CD4-positive, alpha-beta T cell treated with Interferon alpha-2 for 1 hour (primary cell): ENCODE data around the gene RAPH1.
"Not testable (repeated sequence)": the region's sequence is repeated elsewhere in the genome, so short reads cannot be mapped to it uniquely, and the experiment has no call there.

Experiments used
- DNase-seq, 2 donors: peaks; one replicate each; pipeline ENCODE4 v3.0.0-alpha.2; 2020 to 2022

RAPH1 gene

GRCh38 chr2:203480623-203481022 is 54.5 kb downstream of the RAPH1 start:
- no peak for DNase-seq

- no peak for DNase-seq
Measured at GRCh38 chr2:203476881-203477280, 58.2 kb downstream of the RAPH1 start.

DNA sequence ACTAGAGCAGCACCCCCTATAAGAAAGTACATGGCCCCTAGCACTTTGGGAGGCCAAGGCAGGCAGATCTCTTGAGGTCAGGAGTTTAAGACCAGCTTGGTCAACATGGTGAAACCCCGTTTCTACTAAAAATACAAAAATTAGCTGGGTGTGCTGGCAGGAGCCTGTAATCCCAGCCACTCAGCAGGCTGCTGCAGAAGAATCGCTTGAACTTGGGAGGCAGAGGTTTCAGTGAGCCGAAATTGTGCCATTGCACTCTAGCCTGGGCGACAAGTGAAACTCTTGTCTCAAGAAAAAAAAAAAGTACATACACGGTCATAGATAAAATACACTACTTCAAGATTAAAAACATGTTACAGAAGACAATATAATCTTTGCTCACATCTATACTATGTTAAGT is 63.8 kb downstream of the RAPH1 start:
- no peak for DNase-seq

GRCh38 chr2:203470371-203470770 is 64.7 kb downstream of the RAPH1 start:
- DNase-seq: no peak

DNA sequence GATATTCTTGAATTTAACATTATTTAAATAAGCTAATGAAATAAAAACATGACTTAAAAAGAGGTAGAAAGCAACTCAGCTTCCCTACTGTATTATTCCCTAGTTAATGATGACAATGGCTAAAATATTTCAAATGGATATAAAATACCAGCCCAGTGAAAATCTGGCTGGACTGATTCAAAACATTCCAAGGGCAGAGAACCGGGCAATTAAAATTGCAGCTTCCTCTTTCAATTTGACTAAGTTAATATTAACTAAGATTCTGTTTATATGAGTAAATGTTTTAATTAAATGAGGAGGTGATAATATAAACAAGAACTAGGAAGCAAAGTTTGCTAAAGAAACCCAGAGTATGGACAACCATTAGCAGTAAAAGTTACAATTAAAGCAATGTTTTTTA is 65.6 kb downstream of the RAPH1 start:
- DNase-seq: no peak

- DNase-seq: no peak
Measured at GRCh38 chr2:203463266-203463678, 71.8 kb downstream of the RAPH1 start.

GRCh38 chr2:203462308-203462707 is 72.8 kb downstream of the RAPH1 start:
- DNase-seq: no peak

DNA sequence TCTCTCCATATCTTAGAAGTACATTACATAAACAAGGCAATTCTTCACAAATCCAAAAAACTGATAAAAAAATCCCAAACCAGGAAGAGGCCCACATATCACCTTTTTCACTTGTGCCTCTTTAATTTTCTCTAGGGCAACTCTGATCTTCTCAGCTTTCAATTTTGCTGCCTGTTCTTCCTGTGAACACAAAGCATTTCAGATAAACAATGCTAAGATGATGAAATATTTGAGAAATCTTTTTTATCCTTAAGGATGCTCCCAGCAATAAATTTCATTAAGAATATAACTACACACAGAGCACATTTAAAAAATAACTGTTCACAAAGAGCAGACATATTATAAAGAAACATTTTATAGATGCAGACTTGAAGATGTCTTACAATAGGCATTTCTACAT is 73.4 kb downstream of the RAPH1 start:
- no peak for DNase-seq

- no peak for DNase-seq
Measured at GRCh38 chr2:203455209-203455608, 79.9 kb downstream of the RAPH1 start.

DNA sequence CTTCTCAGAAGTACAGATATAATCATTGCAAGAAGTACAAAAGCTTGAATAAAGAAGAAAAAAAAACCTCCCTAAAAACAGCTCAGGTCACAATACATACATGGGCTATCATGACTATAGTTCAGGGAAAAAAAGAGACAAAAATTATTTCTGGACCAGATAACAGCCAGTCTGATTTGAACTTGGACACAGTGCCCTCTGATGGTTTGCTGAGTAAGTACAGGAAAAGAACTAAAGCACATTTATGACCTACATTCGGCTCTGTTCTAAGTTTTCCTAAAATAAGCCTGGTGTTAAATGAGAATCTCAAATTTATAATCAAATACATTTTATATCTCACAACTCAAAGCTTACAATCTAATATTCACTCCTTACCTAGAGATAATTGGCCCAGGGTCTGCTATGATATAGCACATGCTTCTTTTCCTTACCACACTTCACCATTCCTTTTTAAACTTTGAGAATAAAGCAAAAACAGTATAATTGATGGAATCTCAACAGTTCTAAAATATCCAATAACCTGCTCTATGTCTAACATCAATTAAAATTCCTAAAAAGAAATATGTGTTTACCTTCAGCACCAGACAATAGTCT is 81.1 kb downstream of the RAPH1 start:
- peak; percentile 12 to 58 for DNase-seq

DNA sequence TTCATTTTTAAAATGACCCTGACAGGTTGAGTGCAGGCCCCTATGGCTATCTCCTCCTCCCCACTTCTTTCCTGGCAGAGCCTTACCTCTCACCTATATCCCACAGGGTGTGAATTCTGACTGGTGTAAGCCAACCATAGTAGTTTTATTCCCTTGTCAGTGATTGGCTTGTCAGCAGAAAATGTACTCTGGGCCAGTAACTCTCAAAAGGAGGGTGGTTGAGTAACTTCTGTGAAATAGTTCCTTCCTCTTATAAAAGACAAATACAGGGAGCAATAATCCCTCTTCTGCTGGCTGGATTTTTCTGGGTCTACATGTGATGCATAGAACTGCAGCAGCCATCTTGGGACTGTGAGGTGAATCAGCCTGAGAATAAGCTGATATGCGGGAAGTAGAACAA is 83.4 kb downstream of the RAPH1 start:
- no peak for DNase-seq

- no peak for DNase-seq
Measured at GRCh38 chr2:203451011-203451410, 84.1 kb downstream of the RAPH1 start.

DNA sequence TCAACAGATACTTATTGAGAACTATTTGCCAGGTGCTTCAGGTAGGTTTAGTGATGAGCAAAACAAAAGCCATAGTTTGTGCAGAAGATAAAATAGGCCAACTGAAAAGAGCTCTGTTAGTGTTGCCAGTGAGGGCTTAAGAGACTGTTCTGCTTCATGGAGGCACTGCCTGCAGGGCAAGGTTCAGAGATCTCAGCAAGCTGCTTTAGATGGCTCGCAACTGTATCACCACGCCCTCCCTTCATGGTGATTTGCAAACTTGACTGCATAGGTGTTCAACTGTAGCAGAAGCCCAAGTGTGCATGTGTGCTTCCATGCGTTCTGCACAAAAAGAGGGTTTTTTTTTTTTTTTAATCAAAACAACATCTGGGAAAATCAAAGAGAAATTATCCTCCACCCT is 84.5 kb downstream of the RAPH1 start:
- DNase-seq: no peak

GRCh38 chr2:203446780-203447179 is 88.3 kb downstream of the RAPH1 start:
- DNase-seq: no peak

DNA sequence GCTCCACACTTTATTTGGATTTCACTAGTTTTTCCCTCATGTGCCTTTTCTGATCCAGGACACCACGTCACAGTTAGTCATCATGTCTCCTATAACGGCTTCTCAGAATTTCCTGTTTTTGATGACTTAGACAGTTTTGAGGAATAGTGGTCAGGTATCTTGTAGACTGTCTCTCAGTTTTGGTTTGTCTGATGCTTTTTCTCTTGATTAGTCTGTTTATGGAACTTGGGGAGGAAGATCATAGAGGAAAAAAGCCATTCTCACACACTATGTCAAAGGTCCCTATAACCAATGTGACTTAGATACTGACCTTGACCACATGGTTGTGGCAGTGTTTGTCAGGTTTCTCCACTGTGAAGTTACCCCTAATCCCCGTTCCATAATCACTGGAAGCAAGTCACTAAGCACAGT is 89.0 kb downstream of the RAPH1 start:
- no peak for DNase-seq

DNA sequence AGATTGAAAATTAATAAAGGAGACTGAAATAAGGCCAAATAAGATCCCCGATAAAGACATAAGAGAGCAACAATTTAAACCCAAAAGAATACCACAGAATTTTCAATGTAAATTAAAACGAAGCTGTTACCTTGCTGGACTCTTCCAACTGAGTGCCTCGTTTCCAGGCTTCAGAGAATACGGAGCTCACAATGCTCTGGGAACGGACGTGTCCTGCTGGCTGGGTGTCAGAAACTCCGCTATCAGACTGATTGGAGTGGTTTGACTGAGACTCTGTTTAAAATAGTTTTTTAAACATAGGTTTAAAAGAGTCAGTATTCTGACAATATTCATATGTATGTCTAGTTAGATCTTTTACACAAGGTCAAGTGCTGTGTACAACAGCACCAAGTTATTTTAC is 90.4 kb downstream of the RAPH1 start:
- DNase-seq: no peak

- DNase-seq: no peak
Measured at GRCh38 chr2:203442463-203442862, 92.6 kb downstream of the RAPH1 start.

DNA sequence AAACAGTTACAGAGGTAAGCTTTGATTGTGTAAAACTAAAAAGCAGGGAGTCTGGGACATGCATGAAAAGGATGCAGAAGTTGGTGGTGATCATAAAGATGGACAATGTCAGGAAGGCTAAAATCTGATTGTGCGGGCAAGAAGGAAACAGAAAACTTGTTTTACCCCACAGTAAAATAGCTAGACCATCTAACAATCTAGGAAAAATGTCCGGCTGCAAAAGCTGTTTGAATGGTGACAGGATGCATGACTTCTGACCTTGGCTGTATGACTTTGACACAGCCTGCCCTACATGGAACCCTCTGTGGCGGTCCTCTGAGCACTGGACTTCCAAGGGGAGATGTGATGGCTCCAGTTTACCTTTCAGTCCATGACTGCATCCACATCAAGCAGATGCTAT is 93.6 kb downstream of the RAPH1 start:
- no peak for DNase-seq

- DNase-seq: no peak
Measured at GRCh38 chr2:203440671-203441070, 94.4 kb downstream of the RAPH1 start.

GRCh38 chr2:203438528-203438927 is 96.6 kb downstream of the RAPH1 start:
- no peak for DNase-seq

GRCh38 chr2:203437511-203437910 is 97.6 kb downstream of the RAPH1 start:
- no peak for DNase-seq

DNA sequence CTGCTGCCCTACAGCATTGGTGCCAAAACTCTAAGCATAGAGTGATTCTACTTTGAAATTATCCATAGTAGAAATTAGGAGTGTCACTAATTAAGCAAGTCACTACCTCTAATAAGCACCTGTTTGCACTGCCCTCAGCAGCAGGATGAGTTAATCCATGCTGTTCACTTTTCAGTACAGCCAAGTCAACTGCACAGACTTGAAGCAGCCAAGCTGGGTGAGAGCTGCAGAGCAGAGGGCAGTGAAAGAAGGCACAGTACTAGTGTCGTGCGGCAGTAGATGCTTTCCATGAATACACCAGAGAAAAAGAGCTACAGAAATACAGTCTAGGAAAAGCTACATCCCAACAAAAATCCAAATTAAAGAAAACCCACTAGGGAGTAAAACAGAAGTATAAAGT is 98.6 kb downstream of the RAPH1 start:
- no peak for DNase-seq

GRCh38 chr2:203432811-203433210 is 102.3 kb downstream of the RAPH1 start:
- no peak for DNase-seq

DNA sequence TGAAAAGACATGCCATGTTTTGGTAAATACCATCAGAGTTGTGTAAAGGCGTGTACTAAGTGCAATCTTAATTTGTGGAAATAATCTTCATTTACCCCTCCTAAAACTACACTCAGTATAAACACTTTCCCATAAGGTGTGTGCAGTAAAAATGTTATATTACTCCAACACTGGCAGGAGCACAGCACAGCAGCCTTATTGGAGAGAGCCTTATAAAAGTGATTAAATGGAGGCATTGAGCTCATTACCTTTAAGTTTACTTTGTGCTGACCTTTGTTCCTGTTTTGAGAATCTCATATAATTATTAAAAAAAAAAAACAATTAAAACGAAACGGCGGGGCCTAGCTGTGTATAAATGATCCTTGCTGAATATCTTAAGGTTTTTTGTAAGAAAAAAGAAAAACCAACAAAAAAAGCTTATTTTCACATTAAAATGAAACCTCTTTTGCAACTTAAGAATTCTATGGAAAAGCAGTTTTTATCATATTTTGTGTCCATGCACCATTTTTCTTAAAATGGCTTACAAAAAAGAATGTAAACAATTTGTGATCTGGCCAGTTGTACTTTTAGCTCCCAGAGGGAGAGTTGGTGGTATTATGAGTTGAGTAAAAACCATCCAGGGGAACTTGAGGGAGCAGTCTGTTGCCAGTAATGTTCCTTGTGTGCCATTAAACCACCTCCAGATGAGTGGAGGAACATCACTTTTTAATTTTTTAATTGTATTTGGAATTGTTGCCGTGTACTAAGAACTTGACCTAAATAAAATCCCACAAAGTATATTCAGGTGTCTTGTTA is 103.5 kb downstream of the RAPH1 start:
- DNase-seq: no peak

DNA sequence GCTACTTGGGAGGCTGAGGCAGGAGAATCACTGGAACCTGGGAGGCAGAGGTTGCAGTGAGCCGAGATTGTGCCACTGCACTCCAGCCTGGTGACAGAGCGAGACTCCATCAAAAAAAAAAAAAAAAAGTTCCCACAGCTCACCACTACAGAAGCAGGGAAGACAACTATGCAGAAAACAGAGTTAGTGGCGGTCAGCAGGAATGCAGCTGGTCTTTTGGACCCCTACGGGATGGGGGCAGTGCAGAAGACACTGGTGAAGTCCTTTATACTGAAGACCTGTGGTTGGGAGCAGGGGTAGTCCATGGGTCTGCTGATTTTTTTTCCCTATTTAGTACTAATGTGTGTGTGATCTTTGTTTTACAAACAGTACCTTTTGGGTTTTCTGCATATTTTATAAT is 105.5 kb downstream of the RAPH1 start:
- not testable (repeated sequence) for DNase-seq
